Peyer's patch (tissue), 4 donors: ENCODE measurements around the gene DGKE.

Source experiments
- CTCF ChIP-seq, 6 experiments: fragments of 450-650 bp in 4 of 6; fragments of 200-600 bp in 2 of 6; sonication (generic) in 1 of 6; IDR thresholded peaks; one replicate each; pipeline ENCODE4 v1.5.1; 2017 to 2019; ENCODE audit warnings: antibody characterized with exemption in 6 of 6, mild to moderate bottlenecking in 3 of 6, moderate library complexity in 1 of 6
- POLR2A ChIP-seq, 2 donors: fragments of 450-650 bp; IDR thresholded peaks; one replicate each; pipeline ENCODE4 v1.5.1; 2017; ENCODE audit warnings: antibody characterized with exemption in 2 of 2, mild to moderate bottlenecking in 2 of 2, moderate library complexity in 2 of 2

DNA sequence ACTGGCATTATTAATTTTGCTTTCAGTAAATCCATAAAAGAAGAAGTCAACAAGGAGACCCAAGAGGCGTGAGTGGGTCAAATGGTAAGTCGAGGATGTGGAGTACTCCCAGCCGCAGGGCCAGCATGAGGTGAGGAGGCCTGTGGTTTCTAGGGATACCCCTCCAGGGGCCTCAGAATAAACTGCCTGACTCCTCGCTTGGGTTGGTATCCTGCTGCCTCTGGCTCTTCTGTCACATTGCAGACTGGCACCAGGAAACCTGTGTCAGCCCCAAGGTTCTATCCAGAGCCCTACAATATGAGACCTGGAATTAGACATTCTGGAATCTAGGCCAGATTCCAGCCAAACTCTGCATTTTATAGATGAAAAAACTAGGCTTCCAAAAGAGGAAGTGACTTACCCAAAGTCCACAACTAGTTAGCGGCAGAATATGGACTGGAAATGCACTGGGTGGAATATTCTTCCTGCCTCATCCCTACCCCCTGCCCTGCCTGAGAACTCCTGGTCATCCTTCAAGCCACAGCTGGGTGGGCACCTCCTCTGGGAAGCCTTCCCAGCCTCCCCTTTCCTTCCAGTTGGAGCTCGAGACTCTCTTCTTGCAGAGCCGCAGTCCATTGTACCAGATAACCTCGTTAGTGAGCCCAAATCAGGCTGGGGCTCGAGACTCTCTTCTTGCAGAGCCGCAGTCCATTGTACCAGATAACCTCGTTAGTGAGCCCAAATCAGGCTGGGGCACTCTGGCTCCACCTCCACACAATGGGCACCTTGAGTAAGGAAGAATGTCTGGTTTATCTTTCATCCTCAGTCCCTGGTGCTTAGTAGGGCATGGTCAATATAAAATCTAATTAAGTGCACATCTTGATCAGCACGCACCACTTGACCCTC, 22.8 kb upstream of the DGKE start:
- TF ChIP-seq CTCF (IDR thresholded peaks at IDR 0.05) = no peak
- TF ChIP-seq POLR2A (IDR thresholded peaks at IDR 0.05) = no peak
